GM12878 (cell line): ENCODE measurements around the gene PGBD4. TPM values are rescaled to one million over a fixed set of nuclear protein-coding genes. Genes with fewer than 3 reads are reported as not detected.

Source experiments
- ATAC-seq: fragments of 200-7000 bp; cut with Tn5 transposase; 3 replicates; pipeline ENCODE4 v1.9.1; 2020; ENCODE audit warnings: mild to moderate bottlenecking, moderate library complexity
- Bru-seq: library from RNA; stranded (reverse); fragments of 400-500 nt; gene quantifications from one replicate; lab custom pipeline; 2021; lab: Mats Ljungman, UMichigan
- BruChase-seq, 2 experiments: library from RNA; stranded (reverse); fragments of 400-500 nt; gene quantifications; one replicate each; lab custom pipeline; 2021; lab: Mats Ljungman, UMichigan
- BruUV-seq: library from RNA; stranded (reverse); fragments of 400-500 nt; replicated peaks from 2 replicates; lab custom pipeline; 2021; lab: Mats Ljungman, UMichigan
- CTCF ChIA-PET: fragments of 300-600 bp; sonication (Branson Sonifier 250); formaldehyde crosslinking; extraction: SDS; loops from one replicate; lab custom pipeline; 2021; ENCODE audit warnings: inconsistent platforms; lab: Yijun Ruan, JAX
- POLR2A ChIA-PET: fragments of 350-600 bp; formaldehyde crosslinking; extraction: SDS; loops from one replicate; lab custom pipeline; 2021; ENCODE audit warnings: inconsistent platforms; lab: Charles Lee
- RAD21 ChIA-PET: fragments of 300-600 bp; sonication (Branson Sonifier 250); formaldehyde crosslinking; loops from one replicate; lab custom pipeline; 2023; ENCODE audit warnings: antibody characterized with exemption; ENCODE audit not compliant: unreplicated experiment; lab: Charles Lee
- SMC1A ChIA-PET: fragments of 300-600 bp; sonication (Branson Sonifier 250); formaldehyde crosslinking; loops from one replicate; lab custom pipeline; 2023; ENCODE audit not compliant: unreplicated experiment, uncharacterized antibody; lab: Charles Lee
- DNase-seq: peaks from one replicate; pipeline ENCODE4 v3.0.0-alpha.2; 2011; ENCODE audit warnings: low read depth, low spot score
- FAIRE-seq: peaks from 3 replicates; lab custom pipeline; 2011; peaks lifted over from hg19 to GRCh38; lab: Jason Lieb, UNC
- H2AFZ ChIP-seq: 2 replicates; pipeline ENCODE4 v1.6.0; 2011; ENCODE audit warnings: low read depth, low read length, control low read depth; ENCODE audit not compliant: control insufficient read depth
- H3K27ac ChIP-seq: 2 replicates; pipeline ENCODE4 v1.5.1; 2011; ENCODE audit warnings: control low read depth; ENCODE audit not compliant: control insufficient read depth, insufficient read depth
- H3K27me3 ChIP-seq, 2 experiments: replicated peaks in 1 of 2; 2 replicates each; pipeline versions ENCODE4 v1.6.0 to v1.6.1; 2011; ENCODE audit warnings: low read length in 1 of 2; ENCODE audit not compliant: control insufficient read depth in 2 of 2, insufficient read depth in 2 of 2
- H3K36me3 ChIP-seq, 2 experiments: 2 replicates each; pipeline ENCODE4 v1.5.1; 2011; ENCODE audit warnings: low read length in 1 of 2; ENCODE audit not compliant: control insufficient read depth in 2 of 2, insufficient read depth in 2 of 2
- H3K4me1 ChIP-seq: 2 replicates; pipeline ENCODE4 v1.6.1; 2011; ENCODE audit warnings: mild to moderate bottlenecking, low read length, moderate library complexity, mixed read lengths; ENCODE audit not compliant: control insufficient read depth, insufficient read depth
- H3K4me2 ChIP-seq: 2 replicates; pipeline ENCODE4 v1.6.0; 2011; ENCODE audit warnings: control low read depth; ENCODE audit not compliant: control insufficient read depth, insufficient read depth
- H3K4me3 ChIP-seq: fragments of 200-600 bp; sonication (generic); 2 replicates; pipeline ENCODE4 v1.5.1; 2016
- H3K79me2 ChIP-seq: 2 replicates; pipeline ENCODE4 v1.6.0; 2011; ENCODE audit warnings: low read length; ENCODE audit not compliant: control insufficient read depth, insufficient read depth
- H3K9ac ChIP-seq: 2 replicates; pipeline ENCODE4 v1.8.0; 2011; ENCODE audit warnings: low read length, control low read depth, mixed read lengths; ENCODE audit not compliant: control insufficient read depth, insufficient read depth
- H3K9me3 ChIP-seq: replicated peaks from 3 replicates; pipeline ENCODE4 v1.5.1; 2011; ENCODE audit warnings: mild to moderate bottlenecking, low read length; ENCODE audit not compliant: control insufficient read depth, insufficient read depth
- H4K20me1 ChIP-seq: 2 replicates; pipeline ENCODE4 v1.6.0; 2011; ENCODE audit not compliant: control insufficient read depth, insufficient read depth
- BHLHE40 ChIP-seq, 2 experiments: fragments of 450-650 bp in 1 of 2; IDR thresholded peaks; 2 replicates each; pipeline ENCODE4 v1.6.1; 2011 to 2017; ENCODE audit warnings: low read depth in 2 of 2, borderline replicate concordance in 1 of 2, improper control_type of control experiment in 1 of 2, low read length in 1 of 2, mild to moderate bottlenecking in 1 of 2
- EP300 ChIP-seq, 2 experiments: fragments of 150-350 bp in 1 of 2; IDR thresholded peaks; 2 replicates each; pipeline ENCODE4 v1.6.1; 2011 to 2012; ENCODE audit warnings: low read depth in 2 of 2, low read length in 2 of 2, borderline replicate concordance in 1 of 2, improper control_type of control experiment in 1 of 2, inconsistent platforms in 1 of 2; ENCODE audit not compliant: control insufficient read depth in 1 of 2
- ESRRA ChIP-seq: IDR thresholded peaks from 2 replicates; pipeline ENCODE4 v1.6.1; 2012; ENCODE audit warnings: mild to moderate bottlenecking, low read length, improper control_type of control experiment
- HSF1 ChIP-seq: fragments of 150-350 bp; IDR thresholded peaks from 2 replicates; pipeline ENCODE4 v1.6.1; 2014; ENCODE audit warnings: mild to moderate bottlenecking, low read depth, low read length
- MTA3 ChIP-seq: IDR thresholded peaks from 2 replicates; pipeline ENCODE4 v1.6.1; 2012; ENCODE audit warnings: low read length, inconsistent platforms, borderline replicate concordance
- NFIC ChIP-seq: IDR thresholded peaks from 2 replicates; pipeline ENCODE4 v1.6.1; 2012; ENCODE audit warnings: low read depth, mild to moderate bottlenecking, inconsistent platforms, low read length, moderate library complexity
- NFYA ChIP-seq: IDR thresholded peaks from 2 replicates; pipeline ENCODE4 v1.6.1; 2011; ENCODE audit warnings: low read depth, mild to moderate bottlenecking, low read length, improper control_type of control experiment, borderline replicate concordance
- PML ChIP-seq: IDR thresholded peaks from 2 replicates; pipeline ENCODE4 v1.6.1; 2012; ENCODE audit warnings: low read length, inconsistent platforms
- SMAD5 ChIP-seq: IDR thresholded peaks from 2 replicates; pipeline ENCODE4 v1.6.1; 2016; ENCODE audit warnings: antibody characterized with exemption, low read depth
- TCF12 ChIP-seq: IDR thresholded peaks from 2 replicates; pipeline ENCODE4 v1.6.1; 2011; ENCODE audit warnings: low read depth, mild to moderate bottlenecking, low read length
- ZNF217 ChIP-seq: fragments of 450-650 bp; IDR thresholded peaks from 2 replicates; pipeline ENCODE4 v1.6.1; 2017; ENCODE audit warnings: antibody characterized with exemption, mild to moderate bottlenecking
- WGBS: methylation state at CpG from one replicate; pipeline ENCODE4 v1.1.6; 2016; ENCODE audit warnings: low lambda C conversion rate; ENCODE audit not compliant: insufficient replicate concordance, insufficient coverage; ENCODE audit errors: missing lambda C conversion rate; 5-methylcytosine and 5-hydroxymethylcytosine counted together
- in situ Hi-C: fragments of 300-500 bp; cut with MboI; formaldehyde crosslinking; loops from 9 replicates; pipeline ENCODE4 v1.14.3; 2018; ENCODE audit warnings: mixed read lengths
- intact Hi-C: fragments of 100-400 bp; cut with micrococcal nuclease; formaldehyde crosslinking; loops from one replicate; pipeline ENCODE4 v1.14.2; 2022; ENCODE audit not compliant: unreplicated experiment
- long read RNA-seq, 2 experiments: library from polyadenylated mRNA; unstranded; transcript quantifications; one replicate each; pipeline ENCODE4 v2.0.0, GENCODE V29; 2019 to 2020
- polyA minus RNA-seq, 3 experiments: library from RNA; depleted of rRNA, polyadenylated mRNA; stranded (reverse); fragments of >200 nt; gene quantifications; 2 replicates each; pipeline ENCODE4 v1.2.3, GENCODE V29; 2011
- polyA plus RNA-seq, 11 experiments: library from polyadenylated mRNA; depleted of rRNA in 4 of 11; unstranded in 6 of 11; stranded (reverse) in 5 of 11; fragments of >200 nt; fragmentation: Nextera tagmentation in 4 of 11; fragmentation: Illumina TruSeq in 1 of 11; extraction: Ambion mirVana in 4 of 11; extraction: Trizol in 1 of 11; gene quantifications; 1 replicate in 1 of 11; 2 replicates in 10 of 11; pipeline versions ENCODE4 v1.2.1 to v1.2.3, GENCODE V29; 2011 to 2016; ENCODE audit warnings: inconsistent platforms in 2 of 11, missing spikeins in 2 of 11, low read depth in 1 of 11
- total RNA-seq, 4 experiments: library from RNA; depleted of rRNA in 3 of 4; stranded (reverse); fragments of >200 nt in 3 of 4; fragmentation: Illumina TruSeq in 1 of 4; extraction: Trizol in 1 of 4; gene quantifications; 2 replicates each; pipeline versions ENCODE4 v1.2.1 to v1.2.3, GENCODE V29; 2013 to 2021

PGBD4 gene
- 13.5 and 14.0 TPM in 2 replicates for total RNA-seq (2013; cell fraction: nucleolus; rRNA removed)
- 3.1 TPM in 2 replicates for total RNA-seq (2014; rRNA removed)
- 3.3 and 3.6 TPM in 2 replicates for total RNA-seq (2014; rRNA removed; fragmentation: Illumina TruSeq; extraction: Trizol)
- 2.3 and 2.4 TPM in 2 replicates for total RNA-seq (2021)
- 1.6 TPM for polyA plus RNA-seq (2011; ENCODE audit: low read depth)
- polyA plus RNA-seq (2011; rRNA removed) = 5.8 and 8.2 TPM in 2 replicates
- polyA plus RNA-seq (2011; cell fraction: cytosol; rRNA removed) = 2.5 and 2.7 TPM in 2 replicates
- polyA plus RNA-seq (2011; cell fraction: nucleus; rRNA removed) = 4.9 and 5.0 TPM in 2 replicates
- 1.9 and 2.3 TPM in 2 replicates for polyA plus RNA-seq (2012)
- polyA plus RNA-seq (2014; fragmentation: Illumina TruSeq; extraction: Trizol) = 3.7 and 4.7 TPM in 2 replicates
- 1 to 10 TPM; 1.2 to 1.6 TPM for polyA plus RNA-seq (2014; fragmentation: Nextera tagmentation; extraction: Ambion mirVana)
- polyA plus RNA-seq (2014; rRNA removed) = 2.6 and 3.7 TPM in 2 replicates
- 1 to 10 TPM; 1.5 TPM for polyA plus RNA-seq (2016; fragmentation: Nextera tagmentation; extraction: Ambion mirVana)
- polyA minus RNA-seq (2011; rRNA and poly(A)+ RNA removed) = 6.0 and 7.1 TPM in 2 replicates
- 1.2 and 1.7 TPM in 2 replicates for polyA minus RNA-seq (2011; cell fraction: cytosol; rRNA and poly(A)+ RNA removed)
- polyA minus RNA-seq (2011; cell fraction: nucleus; rRNA and poly(A)+ RNA removed) = 8.2 and 8.5 TPM in 2 replicates
- Bru-seq, nascent RNA = percentile 74 among the genes with signal in this experiment
- percentile 72 among the genes with signal in this experiment for BruChase-seq, experiment 1, labeled RNA remaining after a 6-hour chase
- BruChase-seq, experiment 2, labeled RNA remaining after a 2-hour chase = percentile 73 among the genes with signal in this experiment
- long read RNA-seq, experiment 1, full-length matches to known transcripts = 3 of 3 reads
- long read RNA-seq, experiment 1, partial matches to known transcripts = 0 of 3 reads
- long read RNA-seq, experiment 1, other reads (novel, unspliced or antisense) = 0 of 3 reads
- long read RNA-seq, experiment 2, full-length matches to known transcripts = 17 of 17 reads
- long read RNA-seq, experiment 2, partial matches to known transcripts = 0 of 17 reads
- long read RNA-seq, experiment 2, other reads (novel, unspliced or antisense) = 0 of 17 reads

GRCh38 chr15:34101366-34102174 is at the start of gene PGBD4, which contains the start of gene EMC7:
TSS of gene PGBD4 (plus strand) at chr15:34102083. CDS start at chr15:34102532, 449 bp downstream.
TSS of gene EMC7 (minus strand) at chr15:34101862. CDS start at chr15:34101839, 23 bp downstream.
- TSS peak; percentile 82 for BruUV-seq
- Histone ChIP-seq H3K27me3 (no peaks in the 10 kb centered on the region), H3K4me1 (0 out of 2 replicates have a peak, but pooled peaks cover 4% of the 10 kb centered on the region), H3K4me3 (peak within 1 kb of the TSS; percentile 92), H4K20me1 (no peaks in the 10 kb centered on the region), H3K36me3 (0 out of 4 replicates have a peak, but pooled peaks cover 0 to 3% of the 10 kb centered on the region in 2 experiments), H3K79me2 (peaks cover 55% of the 10 kb centered on the region), H3K9me3 (no peaks in the 10 kb centered on the region), H3K4me2 (peak within 1 kb of the TSS; percentile 48), H3K27ac (peak within 1 kb of the TSS; percentile 77), H2AFZ (peak within 1 kb of the TSS; percentile 98), H3K9ac (peak within 1 kb of the TSS; percentile 89)
- in situ Hi-C loops = loop anchor here (5.0 kb wide), 1 partner anchor 116 kb away; no protein-coding TSS in a partner anchor
- CTCF ChIA-PET = interaction anchor here (0.7 kb wide), 2 partner anchors 108 to 483 kb away, joined by 4 read pairs; partner anchors contain the start of gene KATNBL1
- FAIRE-seq (peak; percentile 98), ATAC-seq (peak; percentile 98), DNase-seq (peak; percentile 97)
- WGBS = under 1% methylated on average over 47 of the region's 48 CpGs
- RAD21 ChIA-PET = interaction anchor here (1.0 to 1.6 kb wide), 2 partner anchors 8 to 266 kb away, joined by 4 to 6 read pairs; no protein-coding TSS in a partner anchor
- intact Hi-C loops = loop anchor here (5.0 to 10.0 kb wide), 2 partner anchors 266 to 483 kb away; partner anchors contain the start of genes GOLGA8B and LPCAT4
- POLR2A ChIA-PET = interaction anchor here (0.5 to 0.7 kb wide), 2 partner anchors 13 to 1193 kb away, joined by 3 to 4 read pairs; no protein-coding TSS in a partner anchor
- SMC1A ChIA-PET = interaction anchor here (0.9 to 1.0 kb wide), 2 partner anchors 107 to 123 kb away, joined by 3 to 4 read pairs; partner anchors contain the start of gene EMC4
- TF ChIP-seq SMAD5 (peak; percentile 72), TCF12 (peak; percentile 37; the same call in 1 of the 2 replicates), ESRRA (peak; percentile 79; the same call in 1 of the 2 replicates), HSF1 (0 out of 2 replicates have a peak, but pooled peaks have one; percentile 39), PML (peak; percentile 96), MTA3 (no peak), EP300 (IDR thresholded peaks at IDR 0.05; ENCODE audit: borderline replicate concordance in 1 of 2, control insufficient read depth in 1 of 2, low read depth in 2 of 2, low read length in 2 of 2) (peak in 1 of 2 experiments; percentile 10; a peak in 1 of 4 replicates), NFIC (no peak), NFYA (no peak), ZNF217 (no peak), BHLHE40 (IDR thresholded peaks at IDR 0.05; ENCODE audit: borderline replicate concordance in 1 of 2, low read depth in 2 of 2, low read length in 1 of 2) (peak; percentile 75 to 77)
